ENCODE results near the gene DNAAF2.
"Not testable (repeated sequence)": the region's sequence is repeated elsewhere in the genome, so short reads cannot be mapped to it uniquely, and the experiment has no call there.

DNAAF2 gene

GRCh38 chr14:49634547-49635334, at the start of gene DNAAF2:
TSS of gene DNAAF2 (minus strand) at chr14:49635244. CDS start at chr14:49635149, 95 bp downstream.
- peak within 1 kb of the TSS; percentile 80 to 96 for H3K4me3 ChIP-seq (ENCODE audit: low read length in 2 of 2)
- H3K36me3 ChIP-seq (ENCODE audit: control insufficient read depth in 2 of 2, insufficient read depth in 2 of 2, low read length in 2 of 2): peaks cover 0 to 3% of the 10 kb centered on the region in 2 donors
- peak within 1 kb of the TSS; percentile 92 to 95 for H3K9ac ChIP-seq (ENCODE audit: low read depth in 1 of 2, low read length in 2 of 2)
- H3K4me1 ChIP-seq (ENCODE audit: control insufficient read depth in 2 of 2, insufficient read depth in 2 of 2, low read length in 2 of 2): peaks cover 6 to 7% of the 10 kb centered on the region in 2 donors
- no peaks in the 10 kb centered on the region for H3K9me3 ChIP-seq (ENCODE audit: control insufficient read depth in 2 of 2, low read length in 2 of 2)
- H3K27me3 ChIP-seq (ENCODE audit: control insufficient read depth in 2 of 2, insufficient read depth in 2 of 2, low read length in 2 of 2): no peaks in the 10 kb centered on the region
- H3K27ac ChIP-seq (ENCODE audit: low read depth in 2 of 2, low read length in 2 of 2): peak within 1 kb of the TSS; percentile 98 to 99

GRCh38 chr14:49679271-49679670, 44.2 kb upstream of the DNAAF2 start:
- no peak overlapping the region for H3K27ac ChIP-seq (ENCODE audit: low read depth in 2 of 2, low read length in 2 of 2)
- H3K27me3 ChIP-seq (ENCODE audit: control insufficient read depth in 2 of 2, insufficient read depth in 2 of 2, low read length in 2 of 2): no peaks in the 10 kb centered on the region
- no peaks in the 10 kb centered on the region for H3K36me3 ChIP-seq (ENCODE audit: control insufficient read depth in 2 of 2, insufficient read depth in 2 of 2, low read length in 2 of 2)
- H3K4me3 ChIP-seq (ENCODE audit: low read length in 2 of 2): no peak overlapping the region
- no peaks in the 10 kb centered on the region for H3K4me1 ChIP-seq (ENCODE audit: control insufficient read depth in 2 of 2, insufficient read depth in 2 of 2, low read length in 2 of 2)
- no peak overlapping the region for H3K9ac ChIP-seq (ENCODE audit: low read depth in 1 of 2, low read length in 2 of 2)
- no peaks in the 10 kb centered on the region for H3K9me3 ChIP-seq (ENCODE audit: control insufficient read depth in 2 of 2, low read length in 2 of 2)

GRCh38 chr14:49677643-49678042, 42.6 kb upstream of the DNAAF2 start:
- H3K9me3 ChIP-seq (ENCODE audit: control insufficient read depth in 2 of 2, low read length in 2 of 2): no peaks in the 10 kb centered on the region
- no peaks in the 10 kb centered on the region for H3K4me1 ChIP-seq (ENCODE audit: control insufficient read depth in 2 of 2, insufficient read depth in 2 of 2, low read length in 2 of 2)
- no peak overlapping the region for H3K4me3 ChIP-seq (ENCODE audit: low read length in 2 of 2)
- H3K27me3 ChIP-seq (ENCODE audit: control insufficient read depth in 2 of 2, insufficient read depth in 2 of 2, low read length in 2 of 2): no peaks in the 10 kb centered on the region
- no peak overlapping the region for H3K27ac ChIP-seq (ENCODE audit: low read depth in 2 of 2, low read length in 2 of 2)
- H3K36me3 ChIP-seq (ENCODE audit: control insufficient read depth in 2 of 2, insufficient read depth in 2 of 2, low read length in 2 of 2): no peaks in the 10 kb centered on the region
- no peak overlapping the region for H3K9ac ChIP-seq (ENCODE audit: low read depth in 1 of 2, low read length in 2 of 2)

- Histone ChIP-seq H3K9ac (ENCODE audit: low read depth in 1 of 2, low read length in 2 of 2) (no peak overlapping the region), H3K4me3 (ENCODE audit: low read length in 2 of 2) (no peak overlapping the region), H3K27me3 (ENCODE audit: control insufficient read depth in 2 of 2, insufficient read depth in 2 of 2, low read length in 2 of 2) (no peaks in the 10 kb centered on the region), H3K4me1 (ENCODE audit: control insufficient read depth in 2 of 2, insufficient read depth in 2 of 2, low read length in 2 of 2) (no peaks in the 10 kb centered on the region), H3K36me3 (ENCODE audit: control insufficient read depth in 2 of 2, insufficient read depth in 2 of 2, low read length in 2 of 2) (no peaks in the 10 kb centered on the region), H3K27ac (ENCODE audit: low read depth in 2 of 2, low read length in 2 of 2) (no peak overlapping the region), H3K9me3 (ENCODE audit: control insufficient read depth in 2 of 2, low read length in 2 of 2) (no peaks in the 10 kb centered on the region)
These were observed 38.5 kb upstream of the DNAAF2 start for GRCh38 chr14:49673586-49673985.

GRCh38 chr14:49670475-49670874, 35.4 kb upstream of the DNAAF2 start:
- H3K4me3 ChIP-seq (ENCODE audit: low read length in 2 of 2): no peak overlapping the region
- H3K4me1 ChIP-seq (ENCODE audit: control insufficient read depth in 2 of 2, insufficient read depth in 2 of 2, low read length in 2 of 2): no peaks in the 10 kb centered on the region

GRCh38 chr14:49659526-49660455, 24.7 kb upstream of the DNAAF2 start:
- Histone ChIP-seq H3K9me3 (ENCODE audit: control insufficient read depth in 2 of 2, low read length in 2 of 2) (no peaks in the 10 kb centered on the region), H3K27ac (ENCODE audit: low read depth in 2 of 2, low read length in 2 of 2) (peak overlapping the region in 1 of 2 donors; percentile 55)

More at GRCh38 chr14:49670475-49670874, 35.4 kb upstream of the DNAAF2 start:
- H3K27ac ChIP-seq (ENCODE audit: low read depth in 2 of 2, low read length in 2 of 2): no peak overlapping the region
- H3K9ac ChIP-seq (ENCODE audit: low read depth in 1 of 2, low read length in 2 of 2): no peak overlapping the region
- no peaks in the 10 kb centered on the region for H3K36me3 ChIP-seq (ENCODE audit: control insufficient read depth in 2 of 2, insufficient read depth in 2 of 2, low read length in 2 of 2)
- no peaks in the 10 kb centered on the region for H3K9me3 ChIP-seq (ENCODE audit: control insufficient read depth in 2 of 2, low read length in 2 of 2)
- H3K27me3 ChIP-seq (ENCODE audit: control insufficient read depth in 2 of 2, insufficient read depth in 2 of 2, low read length in 2 of 2): no peaks in the 10 kb centered on the region

GRCh38 chr14:49657500-49657899, 22.5 kb upstream of the DNAAF2 start:
- not testable (repeated sequence) for H3K27me3 ChIP-seq (ENCODE audit: control insufficient read depth in 2 of 2, insufficient read depth in 2 of 2, low read length in 2 of 2); H3K4me3 ChIP-seq (ENCODE audit: low read length in 2 of 2); H3K36me3 ChIP-seq (ENCODE audit: control insufficient read depth in 2 of 2, insufficient read depth in 2 of 2, low read length in 2 of 2); H3K27ac ChIP-seq (ENCODE audit: low read depth in 2 of 2, low read length in 2 of 2); H3K9ac ChIP-seq (ENCODE audit: low read depth in 1 of 2, low read length in 2 of 2); H3K9me3 ChIP-seq (ENCODE audit: control insufficient read depth in 2 of 2, low read length in 2 of 2); H3K4me1 ChIP-seq (ENCODE audit: control insufficient read depth in 2 of 2, insufficient read depth in 2 of 2, low read length in 2 of 2)

More at GRCh38 chr14:49659526-49660455, 24.7 kb upstream of the DNAAF2 start:
- Histone ChIP-seq H3K36me3 (ENCODE audit: control insufficient read depth in 2 of 2, insufficient read depth in 2 of 2, low read length in 2 of 2) (no peaks in the 10 kb centered on the region), H3K27me3 (ENCODE audit: control insufficient read depth in 2 of 2, insufficient read depth in 2 of 2, low read length in 2 of 2) (no peaks in the 10 kb centered on the region), H3K4me3 (ENCODE audit: low read length in 2 of 2) (no peak overlapping the region), H3K9ac (ENCODE audit: low read depth in 1 of 2, low read length in 2 of 2) (no peak overlapping the region), H3K4me1 (ENCODE audit: control insufficient read depth in 2 of 2, insufficient read depth in 2 of 2, low read length in 2 of 2) (peaks cover 0 to 6% of the 10 kb centered on the region in 2 donors)

GRCh38 chr14:49654511-49654910, 19.5 kb upstream of the DNAAF2 start:
- H3K27ac ChIP-seq (ENCODE audit: low read depth in 2 of 2, low read length in 2 of 2): no peak overlapping the region
- no peaks in the 10 kb centered on the region for H3K36me3 ChIP-seq (ENCODE audit: control insufficient read depth in 2 of 2, insufficient read depth in 2 of 2, low read length in 2 of 2)
- peaks cover 0 to under 1% of the 10 kb centered on the region in 2 donors for H3K4me1 ChIP-seq (ENCODE audit: control insufficient read depth in 2 of 2, insufficient read depth in 2 of 2, low read length in 2 of 2)
- no peaks in the 10 kb centered on the region for H3K27me3 ChIP-seq (ENCODE audit: control insufficient read depth in 2 of 2, insufficient read depth in 2 of 2, low read length in 2 of 2)
- H3K9ac ChIP-seq (ENCODE audit: low read depth in 1 of 2, low read length in 2 of 2): no peak overlapping the region
- H3K4me3 ChIP-seq (ENCODE audit: low read length in 2 of 2): no peak overlapping the region
- H3K9me3 ChIP-seq (ENCODE audit: control insufficient read depth in 2 of 2, low read length in 2 of 2): no peaks in the 10 kb centered on the region

- H3K4me1 ChIP-seq (ENCODE audit: control insufficient read depth in 2 of 2, insufficient read depth in 2 of 2, low read length in 2 of 2): no peaks in the 10 kb centered on the region
- H3K36me3 ChIP-seq (ENCODE audit: control insufficient read depth in 2 of 2, insufficient read depth in 2 of 2, low read length in 2 of 2): no peaks in the 10 kb centered on the region
- H3K27me3 ChIP-seq (ENCODE audit: control insufficient read depth in 2 of 2, insufficient read depth in 2 of 2, low read length in 2 of 2): no peaks in the 10 kb centered on the region
- no peak overlapping the region for H3K27ac ChIP-seq (ENCODE audit: low read depth in 2 of 2, low read length in 2 of 2)
- no peak overlapping the region for H3K4me3 ChIP-seq (ENCODE audit: low read length in 2 of 2)
- H3K9ac ChIP-seq (ENCODE audit: low read depth in 1 of 2, low read length in 2 of 2): no peak overlapping the region
- H3K9me3 ChIP-seq (ENCODE audit: control insufficient read depth in 2 of 2, low read length in 2 of 2): no peaks in the 10 kb centered on the region
These were observed 18.5 kb upstream of the DNAAF2 start for GRCh38 chr14:49653508-49653907.

- Histone ChIP-seq H3K27ac (ENCODE audit: low read depth in 2 of 2, low read length in 2 of 2) (peak overlapping the region; percentile 46 to 89), H3K9me3 (ENCODE audit: control insufficient read depth in 2 of 2, low read length in 2 of 2) (no peaks in the 10 kb centered on the region), H3K4me1 (ENCODE audit: control insufficient read depth in 2 of 2, insufficient read depth in 2 of 2, low read length in 2 of 2) (peaks cover 13 to 24% of the 10 kb centered on the region in 2 donors), H3K27me3 (ENCODE audit: control insufficient read depth in 2 of 2, insufficient read depth in 2 of 2, low read length in 2 of 2) (no peaks in the 10 kb centered on the region), H3K36me3 (ENCODE audit: control insufficient read depth in 2 of 2, insufficient read depth in 2 of 2, low read length in 2 of 2) (peaks cover 2 to 3% of the 10 kb centered on the region in 2 donors), H3K4me3 (ENCODE audit: low read length in 2 of 2) (peak overlapping the region; percentile 20 to 52), H3K9ac (ENCODE audit: low read depth in 1 of 2, low read length in 2 of 2) (peak overlapping the region in 1 of 2 donors; percentile 64)
These were observed 7.1 kb upstream of the DNAAF2 start for GRCh38 chr14:49642163-49642562.
